GM12878 (cell line): ENCODE data around the gene ARHGEF1. TPM values are rescaled to one million over a fixed set of nuclear protein-coding genes. Genes with fewer than 3 reads are reported as not detected.

ENCODE experiments used
- ATF7 ChIP-seq: fragments of 450-650 bp; IDR thresholded peaks from 2 replicates; pipeline ENCODE4 v1.6.1; 2016; ENCODE audit warnings: low read depth, mild to moderate bottlenecking
- BACH1 ChIP-seq: fragments of 450-650 bp; IDR thresholded peaks from 2 replicates; pipeline ENCODE4 v1.6.1; 2017; ENCODE audit warnings: mild to moderate bottlenecking, borderline replicate concordance
- CHD1 ChIP-seq: IDR thresholded peaks from 2 replicates; pipeline ENCODE4 v1.6.1; 2012; ENCODE audit warnings: low read depth, low read length, improper control_type of control experiment
- CHD2 ChIP-seq: IDR thresholded peaks from 2 replicates; pipeline ENCODE4 v1.6.1; 2011; ENCODE audit warnings: low read depth, low read length, improper control_type of control experiment, borderline replicate concordance
- CUX1 ChIP-seq: IDR thresholded peaks from 2 replicates; pipeline ENCODE4 v1.6.1; 2012; ENCODE audit warnings: improper control_type of control experiment, low read depth, low read length; ENCODE audit not compliant: insufficient replicate concordance
- EED ChIP-seq: sonication (generic); IDR thresholded peaks from 2 replicates; pipeline ENCODE4 v1.6.1; 2016; ENCODE audit warnings: antibody characterized with exemption, low read depth
- EGR1 ChIP-seq, 2 experiments: IDR thresholded peaks; 1 replicate in 1 of 2; 2 replicates in 1 of 2; pipeline ENCODE4 v1.6.1; 2011 to 2012; ENCODE audit warnings: low read depth in 2 of 2, low read length in 2 of 2, borderline replicate concordance in 1 of 2, mild to moderate bottlenecking in 1 of 2, moderate library complexity in 1 of 2
- EP300 ChIP-seq, 2 experiments: fragments of 150-350 bp in 1 of 2; IDR thresholded peaks; 2 replicates each; pipeline ENCODE4 v1.6.1; 2011 to 2012; ENCODE audit warnings: low read depth in 2 of 2, low read length in 2 of 2, borderline replicate concordance in 1 of 2, improper control_type of control experiment in 1 of 2, inconsistent platforms in 1 of 2; ENCODE audit not compliant: control insufficient read depth in 1 of 2
- FOXK2 ChIP-seq: fragments of 450-650 bp; IDR thresholded peaks from 2 replicates; pipeline ENCODE4 v1.6.1; 2017; ENCODE audit warnings: mild to moderate bottlenecking, moderate library complexity
- FOXM1 ChIP-seq: IDR thresholded peaks from 2 replicates; pipeline ENCODE4 v1.6.1; 2012; ENCODE audit warnings: low read depth, mild to moderate bottlenecking, inconsistent platforms, low read length, moderate library complexity
- HDGF ChIP-seq: fragments of 450-650 bp; IDR thresholded peaks from 2 replicates; pipeline ENCODE4 v1.6.1; 2016; ENCODE audit warnings: antibody characterized with exemption
- IKZF1 ChIP-seq: fragments of 450-650 bp; conservative IDR thresholded peaks from 2 replicates; pipeline ENCODE4 v1.6.1; 2017; ENCODE audit warnings: antibody characterized with exemption, mild to moderate bottlenecking
- IRF4 ChIP-seq: IDR thresholded peaks from 2 replicates; pipeline ENCODE4 v1.6.1; 2011; ENCODE audit warnings: low read depth, low read length
- POLR2A ChIP-seq: IDR thresholded peaks from 2 replicates; pipeline ENCODE4 v1.6.1; 2011; ENCODE audit warnings: low read depth, mild to moderate bottlenecking, low read length
- POU2F2 ChIP-seq: IDR thresholded peaks from 3 replicates; pipeline ENCODE4 v1.6.1; 2011; ENCODE audit warnings: low read depth, mild to moderate bottlenecking, low read length, borderline replicate concordance
- RAD21 ChIP-seq: IDR thresholded peaks from 2 replicates; pipeline ENCODE4 v1.6.1; 2011; ENCODE audit warnings: mild to moderate bottlenecking, low read depth, low read length, moderate library complexity; ENCODE audit not compliant: insufficient read depth
- RUNX3 ChIP-seq: IDR thresholded peaks from 2 replicates; pipeline ENCODE4 v1.6.1; 2012; ENCODE audit warnings: low read length, inconsistent platforms
- SMC3 ChIP-seq: IDR thresholded peaks from 2 replicates; pipeline ENCODE4 v1.6.1; 2011; ENCODE audit warnings: low read length, improper control_type of control experiment, borderline replicate concordance
- TCF12 ChIP-seq: IDR thresholded peaks from 2 replicates; pipeline ENCODE4 v1.6.1; 2011; ENCODE audit warnings: low read depth, mild to moderate bottlenecking, low read length
- USF1 ChIP-seq: IDR thresholded peaks from 2 replicates; pipeline ENCODE4 v1.6.1; 2011; ENCODE audit warnings: borderline replicate concordance, low read depth, mild to moderate bottlenecking, moderate library complexity, mixed read lengths, low read length; ENCODE audit not compliant: insufficient read depth; ENCODE audit errors: extremely low read length
- USF2 ChIP-seq: IDR thresholded peaks from 2 replicates; pipeline ENCODE4 v1.6.1; 2011; ENCODE audit warnings: low read depth, low read length, improper control_type of control experiment, borderline replicate concordance
- ZNF24 ChIP-seq: fragments of 450-650 bp; IDR thresholded peaks from 2 replicates; pipeline ENCODE4 v1.6.1; 2017; ENCODE audit warnings: antibody characterized with exemption, mild to moderate bottlenecking
- ZNF274 ChIP-seq: IDR thresholded peaks from one replicate; pipeline ENCODE4 v1.8.0; 2011; ENCODE audit not compliant: insufficient read length, insufficient read depth
- polyA plus RNA-seq, 11 experiments: library from polyadenylated mRNA; depleted of rRNA in 4 of 11; unstranded in 6 of 11; stranded (reverse) in 5 of 11; fragments of >200 nt; fragmentation: Nextera tagmentation in 4 of 11; fragmentation: Illumina TruSeq in 1 of 11; extraction: Ambion mirVana in 4 of 11; extraction: Trizol in 1 of 11; gene quantifications; 1 replicate in 1 of 11; 2 replicates in 10 of 11; pipeline versions ENCODE4 v1.2.1 to v1.2.3, GENCODE V29; 2011 to 2016; ENCODE audit warnings: inconsistent platforms in 2 of 11, missing spikeins in 2 of 11, low read depth in 1 of 11
- total RNA-seq, 4 experiments: library from RNA; depleted of rRNA in 3 of 4; stranded (reverse); fragments of >200 nt in 3 of 4; fragmentation: Illumina TruSeq in 1 of 4; extraction: Trizol in 1 of 4; gene quantifications; 2 replicates each; pipeline versions ENCODE4 v1.2.1 to v1.2.3, GENCODE V29; 2013 to 2021

ARHGEF1 gene
- total and polyA plus RNA-seq, 10 of the 15 experiments (the other 5 are each of a cell fraction or from before 2014, with no cell fraction given): 1.2 to 207 (median 53.9) TPM

- TF ChIP-seq CUX1: no peak
- TF ChIP-seq CHD1: no peak
- peak in 1 of 2 experiments; percentile 18; a peak in 1 of 4 replicates for TF ChIP-seq EP300 (IDR thresholded peaks at IDR 0.05; ENCODE audit: borderline replicate concordance in 1 of 2, control insufficient read depth in 1 of 2, low read depth in 2 of 2, low read length in 2 of 2)
- TF ChIP-seq CHD2: peak; percentile 4; the same call in 1 of the 2 replicates
- peak; percentile 60; the same call in 1 of the 2 replicates for TF ChIP-seq BACH1
- peak; percentile 73 for TF ChIP-seq IKZF1
- no peak for TF ChIP-seq ZNF274
- TF ChIP-seq SMC3: peak; percentile 37; the same call in 1 of the 2 replicates
- TF ChIP-seq RUNX3: peak; percentile 85
- TF ChIP-seq ATF7: peak; percentile 21; the same call in 1 of the 2 replicates
- TF ChIP-seq HDGF: 0 out of 2 replicates have a peak, but pooled peaks have one; percentile 36
- peak; percentile 64 for TF ChIP-seq RAD21
- TF ChIP-seq EED: peak; percentile 43; the same call in 1 of the 2 replicates
- no peak for TF ChIP-seq USF2
- TF ChIP-seq POU2F2: 0 out of 3 replicates have a peak, but pooled peaks have one; percentile 1
- peak; percentile 58 for TF ChIP-seq POLR2A
- TF ChIP-seq FOXM1: 0 out of 2 replicates have a peak, but pooled peaks have one; percentile 16
- TF ChIP-seq USF1: no peak
- no peak for TF ChIP-seq IRF4
- TF ChIP-seq EGR1 (IDR thresholded peaks at IDR 0.05; ENCODE audit: borderline replicate concordance in 1 of 2, low read depth in 2 of 2, low read length in 2 of 2): peak in 1 of 2 experiments; percentile 78; a peak in 2 of 3 replicates
- 0 out of 2 replicates have a peak, but pooled peaks have one; percentile 58 for TF ChIP-seq TCF12
- TF ChIP-seq FOXK2: peak; percentile 32; the same call in 1 of the 2 replicates
- TF ChIP-seq ZNF24: no peak
These were observed 4.9 kb downstream of the ARHGEF1 start (continued) for GRCh38 chr19:41887711-41888382.
